ENCODE measurements around the gene URI1. TPM values are rescaled to one million over a fixed set of nuclear protein-coding genes. Genes with fewer than 3 reads are reported as not detected.
"Not testable (repeated sequence)": the region's sequence is repeated elsewhere in the genome, so short reads cannot be mapped to it uniquely, and the experiment has no call there.

URI1 gene
- total RNA-seq, 1 donor from 2014 or later, result 63.2 TPM

DNA sequence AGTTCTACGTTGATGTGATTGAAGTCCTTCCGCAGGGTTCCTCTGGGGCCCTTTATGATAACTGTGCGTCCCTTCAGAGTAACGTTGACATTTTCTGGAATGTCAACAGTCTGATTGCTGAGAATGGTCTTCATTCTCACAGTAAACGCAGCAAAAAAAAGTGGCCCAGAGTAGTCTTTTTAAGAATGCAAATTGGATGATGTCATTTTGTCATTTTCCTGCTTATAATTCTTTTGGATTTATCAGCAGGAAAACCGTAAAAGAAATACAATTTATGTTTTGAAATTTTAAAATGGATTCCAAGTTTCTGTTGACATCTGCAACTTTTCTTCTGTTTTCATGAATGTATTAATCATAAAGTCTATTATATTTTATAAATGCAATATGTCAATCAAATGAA, 14.8 kb downstream of the URI1 start:
- DNase-seq (ENCODE audit: extremely low spot score, unreplicated experiment), result no peak
- Mint-ChIP-seq H3K36me3 (peaks cover 23% of the 10 kb centered on the region), H3K9me3 (no peaks in the 10 kb centered on the region), H3K4me1 (ENCODE audit: unreplicated experiment) (no peaks in the 10 kb centered on the region), H3K4me3 (no peak overlapping the region), H3K27ac (no peak overlapping the region), H3K27me3 (no peaks in the 10 kb centered on the region)
- TF ChIP-seq, protein P1, sequence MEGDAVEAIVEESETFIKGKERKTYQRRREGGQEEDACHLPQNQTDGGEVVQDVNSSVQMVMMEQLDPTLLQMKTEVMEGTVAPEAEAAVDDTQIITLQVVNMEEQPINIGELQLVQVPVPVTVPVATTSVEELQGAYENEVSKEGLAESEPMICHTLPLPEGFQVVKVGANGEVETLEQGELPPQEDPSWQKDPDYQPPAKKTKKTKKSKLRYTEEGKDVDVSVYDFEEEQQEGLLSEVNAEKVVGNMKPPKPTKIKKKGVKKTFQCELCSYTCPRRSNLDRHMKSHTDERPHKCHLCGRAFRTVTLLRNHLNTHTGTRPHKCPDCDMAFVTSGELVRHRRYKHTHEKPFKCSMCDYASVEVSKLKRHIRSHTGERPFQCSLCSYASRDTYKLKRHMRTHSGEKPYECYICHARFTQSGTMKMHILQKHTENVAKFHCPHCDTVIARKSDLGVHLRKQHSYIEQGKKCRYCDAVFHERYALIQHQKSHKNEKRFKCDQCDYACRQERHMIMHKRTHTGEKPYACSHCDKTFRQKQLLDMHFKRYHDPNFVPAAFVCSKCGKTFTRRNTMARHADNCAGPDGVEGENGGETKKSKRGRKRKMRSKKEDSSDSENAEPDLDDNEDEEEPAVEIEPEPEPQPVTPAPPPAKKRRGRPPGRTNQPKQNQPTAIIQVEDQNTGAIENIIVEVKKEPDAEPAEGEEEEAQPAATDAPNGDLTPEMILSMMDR (conservative IDR thresholded peaks at IDR 0.05), result no peak

DNA sequence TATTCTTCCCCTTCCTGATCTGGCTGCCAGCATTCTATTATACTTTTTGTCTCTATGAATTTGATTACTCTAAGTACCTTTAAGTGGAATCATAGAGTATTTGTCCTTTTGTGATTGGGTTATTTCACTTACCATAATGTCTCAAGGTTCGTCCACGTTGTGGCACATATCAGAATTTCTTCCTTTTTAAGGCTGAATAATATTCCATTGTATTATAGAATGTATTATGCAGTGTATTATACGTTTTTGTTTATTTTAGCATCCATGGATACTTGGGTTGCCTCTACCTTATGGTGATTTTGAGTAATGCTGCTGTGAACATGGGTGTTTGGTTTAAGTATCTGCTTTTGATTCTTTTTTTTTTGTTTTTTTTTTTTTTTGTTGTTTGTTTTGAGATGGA, 19.3 kb downstream of the URI1 start:
- H3K27me3 Mint-ChIP-seq, result no peaks in the 10 kb centered on the region
- TF ChIP-seq, protein P1 (conservative IDR thresholded peaks at IDR 0.05), result no peak
- H3K4me1 Mint-ChIP-seq (ENCODE audit: unreplicated experiment), result peaks cover 25% of the 10 kb centered on the region
- no peaks in the 10 kb centered on the region for H3K9me3 Mint-ChIP-seq
- no peak overlapping the region for H3K4me3 Mint-ChIP-seq
- H3K36me3 Mint-ChIP-seq, result peaks cover 16% of the 10 kb centered on the region
- no peak overlapping the region for H3K27ac Mint-ChIP-seq
- no peak for DNase-seq (ENCODE audit: extremely low spot score, unreplicated experiment)

DNA sequence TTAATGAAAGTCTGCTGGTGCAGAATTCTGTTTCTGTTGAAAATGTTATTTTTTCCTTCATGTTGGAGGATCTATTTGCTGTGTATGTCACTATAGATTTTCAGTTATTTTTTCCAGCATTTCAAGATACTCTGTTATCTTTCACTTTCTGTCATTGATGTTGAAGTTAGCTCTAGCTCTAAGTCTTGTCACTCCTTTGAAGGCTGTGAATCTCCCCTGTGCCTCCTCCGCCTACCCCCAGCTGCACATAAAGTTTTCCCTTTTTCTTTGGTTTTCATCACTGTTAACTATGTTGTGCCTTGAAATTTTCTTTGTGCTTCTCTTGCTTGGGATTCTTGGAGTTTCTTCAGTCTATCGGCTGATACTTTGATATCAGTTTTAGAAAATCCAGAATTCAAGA, 20.8 kb downstream of the URI1 start:
- Mint-ChIP-seq H3K36me3 (peaks cover 11% of the 10 kb centered on the region), H3K4me1 (ENCODE audit: unreplicated experiment) (peaks cover 36% of the 10 kb centered on the region), H3K27ac (no peak overlapping the region), H3K4me3 (no peak overlapping the region), H3K9me3 (no peaks in the 10 kb centered on the region), H3K27me3 (no peaks in the 10 kb centered on the region)
- DNase-seq (ENCODE audit: extremely low spot score, unreplicated experiment), result no peak
- TF ChIP-seq, protein P1 (conservative IDR thresholded peaks at IDR 0.05), result no peak

DNA sequence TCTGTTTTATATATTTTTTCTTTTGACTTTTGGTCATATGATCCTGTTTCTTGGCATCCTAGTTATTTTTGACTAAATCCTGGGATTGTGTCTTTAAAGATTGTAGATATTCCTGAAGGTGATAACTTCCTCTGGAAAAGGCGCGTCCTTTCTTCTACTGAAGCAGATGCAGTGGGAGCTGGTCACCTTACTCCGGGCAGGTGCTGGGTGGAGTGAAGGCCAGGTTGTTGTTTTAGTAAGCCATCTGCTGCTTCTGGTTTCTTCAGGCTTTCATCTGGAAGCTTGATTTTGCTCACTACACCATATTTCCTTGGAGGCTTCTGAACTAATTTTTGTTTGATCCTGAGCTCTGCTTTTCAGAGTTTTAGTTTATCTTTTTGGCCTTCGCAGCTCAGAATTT, 21.5 kb downstream of the URI1 start:
- DNase-seq (ENCODE audit: extremely low spot score, unreplicated experiment), result no peak
- Mint-ChIP-seq H3K4me3 (no peak overlapping the region), H3K9me3 (no peaks in the 10 kb centered on the region), H3K27ac (no peak overlapping the region), H3K27me3 (no peaks in the 10 kb centered on the region), H3K4me1 (ENCODE audit: unreplicated experiment) (peaks cover 38% of the 10 kb centered on the region), H3K36me3 (peaks cover 11% of the 10 kb centered on the region)
- TF ChIP-seq, protein P1 (conservative IDR thresholded peaks at IDR 0.05), result no peak

DNA sequence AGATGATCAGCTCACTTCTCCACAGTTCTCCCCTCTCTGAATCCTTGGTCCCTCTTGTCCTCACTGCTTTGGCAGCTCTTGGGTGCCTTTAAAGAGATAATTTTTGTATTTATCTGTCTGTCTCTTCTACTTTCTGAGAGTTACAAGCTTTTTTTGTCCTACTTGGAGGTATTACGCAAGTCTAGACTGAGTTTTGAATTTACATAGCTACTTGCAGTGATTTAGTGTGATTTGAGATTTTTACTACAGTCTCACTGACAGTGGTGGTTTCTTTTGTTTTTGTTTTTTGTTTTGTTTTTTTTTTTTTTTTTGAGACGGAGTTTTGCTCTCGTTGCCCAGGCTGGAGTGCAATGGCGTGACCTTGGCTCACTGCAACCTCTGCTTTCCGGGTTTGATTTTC, 22.1 kb downstream of the URI1 start:
- no peak for DNase-seq (ENCODE audit: extremely low spot score, unreplicated experiment)
- Mint-ChIP-seq H3K27ac (no peak overlapping the region), H3K36me3 (peaks cover 11% of the 10 kb centered on the region), H3K4me1 (ENCODE audit: unreplicated experiment) (peaks cover 41% of the 10 kb centered on the region), H3K9me3 (no peaks in the 10 kb centered on the region), H3K4me3 (no peak overlapping the region), H3K27me3 (no peaks in the 10 kb centered on the region)
- TF ChIP-seq, protein P1 (conservative IDR thresholded peaks at IDR 0.05), result no peak

DNA sequence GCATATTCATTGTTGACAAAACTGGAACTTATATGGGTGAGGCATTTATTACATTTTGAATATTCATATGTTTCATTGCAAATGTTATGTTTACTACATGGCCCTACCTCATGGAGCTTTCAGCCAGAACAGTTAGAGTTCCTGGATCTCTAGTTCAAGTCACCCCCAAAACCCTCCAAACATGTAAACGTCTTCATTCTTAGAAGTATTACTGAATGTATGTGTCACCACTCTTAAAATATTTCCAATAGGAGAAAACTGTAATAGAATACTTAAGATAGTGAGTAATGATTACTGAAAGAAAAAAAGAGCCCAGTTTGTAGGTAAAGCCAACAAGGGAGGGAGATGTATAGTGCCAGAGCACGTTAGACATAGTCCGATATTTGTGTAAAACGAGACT, 23.5 kb downstream of the URI1 start:
- peaks cover 46% of the 10 kb centered on the region for H3K4me1 Mint-ChIP-seq (ENCODE audit: unreplicated experiment)
- no peak overlapping the region for H3K27ac Mint-ChIP-seq

DNA sequence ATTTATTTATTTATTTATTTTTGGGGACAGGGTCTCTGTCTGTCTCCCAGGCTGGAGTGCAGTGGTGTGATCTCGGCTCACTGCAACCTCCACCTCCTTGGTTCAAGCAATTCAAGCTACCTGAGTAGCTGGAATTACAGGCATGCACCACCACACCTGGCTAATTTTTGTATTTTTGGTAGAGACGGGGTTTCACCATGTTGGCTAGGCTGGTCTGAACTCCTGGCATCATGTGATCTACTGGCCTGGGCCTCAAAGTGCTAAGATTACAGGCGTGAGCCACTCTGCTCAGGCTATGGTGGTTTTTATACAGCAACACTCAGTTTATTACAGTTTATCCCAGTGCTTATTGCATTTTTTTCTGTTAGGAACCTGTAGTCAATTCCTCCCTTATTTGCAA, 24.1 kb downstream of the URI1 start:
- H3K4me3 Mint-ChIP-seq; H3K27me3 Mint-ChIP-seq; H3K36me3 Mint-ChIP-seq; H3K9me3 Mint-ChIP-seq; DNase-seq (ENCODE audit: extremely low spot score, unreplicated experiment); H3K27ac Mint-ChIP-seq: not testable (repeated sequence)
- peaks cover 49% of the 10 kb centered on the region for H3K4me1 Mint-ChIP-seq (ENCODE audit: unreplicated experiment)

More for the DNA sequence above, 23.5 kb downstream of the URI1 start:
- Mint-ChIP-seq H3K27me3 (no peaks in the 10 kb centered on the region), H3K36me3 (peaks cover 5% of the 10 kb centered on the region), H3K4me3 (no peak overlapping the region), H3K9me3 (no peaks in the 10 kb centered on the region)
- no peak for DNase-seq (ENCODE audit: extremely low spot score, unreplicated experiment)
- TF ChIP-seq, protein P1 (conservative IDR thresholded peaks at IDR 0.05), result no peak

Measured in type B pancreatic cell (in vitro differentiated cells).